CD14-positive monocyte (primary cell): Measurements from ENCODE around the gene SPEN. TPM values are rescaled to one million over a fixed set of nuclear protein-coding genes. Genes with fewer than 3 reads are reported as not detected.

ENCODE experiments used
- DNase-seq, 3 donors: peaks; one replicate each; pipeline ENCODE4 v3.0.0-alpha.2; 2011 to 2022
- H2AFZ ChIP-seq: 2 replicates; pipeline ENCODE4 v1.6.0; 2012; ENCODE audit warnings: mild to moderate bottlenecking, low read depth, low read length, inconsistent platforms; ENCODE audit not compliant: insufficient read depth, poor library complexity, severe bottlenecking
- H3K27ac ChIP-seq, 2 donors: 1 replicate in 1 of 2; 2 replicates in 1 of 2; pipeline ENCODE4 v1.5.1; 2012 to 2013; ENCODE audit warnings: low read length in 2 of 2, control low read depth in 1 of 2, inconsistent platforms in 1 of 2, low read depth in 1 of 2, mild to moderate bottlenecking in 1 of 2
- H3K27me3 ChIP-seq, 2 donors: one replicate each; pipeline versions ENCODE4 v1.6.0 to v1.6.1; 2011 to 2013; ENCODE audit warnings: low read length in 2 of 2; ENCODE audit not compliant: control insufficient read depth in 2 of 2, insufficient read depth in 2 of 2
- H3K36me3 ChIP-seq, 2 donors: replicated peaks in 1 of 2; 1 replicate in 1 of 2; 2 replicates in 1 of 2; pipeline versions ENCODE4 v1.5.1 to v1.6.1; 2012 to 2013; ENCODE audit warnings: low read length in 2 of 2, control low read depth in 1 of 2, inconsistent platforms in 1 of 2, mild to moderate bottlenecking in 1 of 2; ENCODE audit not compliant: insufficient read depth in 2 of 2, control insufficient read depth in 1 of 2
- H3K4me1 ChIP-seq, 2 donors: 1 replicate in 1 of 2; 2 replicates in 1 of 2; pipeline versions ENCODE4 v1.5.1 to v1.6.1; 2012 to 2013; ENCODE audit warnings: low read length in 2 of 2, control low read depth in 1 of 2, inconsistent platforms in 1 of 2, mild to moderate bottlenecking in 1 of 2, moderate library complexity in 1 of 2; ENCODE audit not compliant: insufficient read depth in 2 of 2, control insufficient read depth in 1 of 2
- H3K4me2 ChIP-seq: replicated peaks from 2 replicates; pipeline ENCODE3; 2012; ENCODE audit warnings: low read length, moderate library complexity, mild to moderate bottlenecking; ENCODE audit not compliant: poor library complexity, severe bottlenecking; ENCODE audit errors: extremely low read depth
- H3K4me3 ChIP-seq, 3 experiments: fragments of 200-600 bp in 1 of 3; sonication (generic) in 1 of 3; replicated peaks in 1 of 3; 1 replicate in 2 of 3; 2 replicates in 1 of 3; pipeline ENCODE4 v1.5.1; 2011 to 2013; ENCODE audit warnings: low read length in 3 of 3, mild to moderate bottlenecking in 3 of 3, control low read depth in 2 of 3, low read depth in 2 of 3, inconsistent platforms in 1 of 3, moderate library complexity in 1 of 3
- H3K79me2 ChIP-seq: 2 replicates; pipeline ENCODE4 v1.6.0; 2012; ENCODE audit warnings: mild to moderate bottlenecking, control low read depth, inconsistent platforms, low read length, moderate library complexity; ENCODE audit not compliant: insufficient read depth
- H3K9ac ChIP-seq: 2 replicates; pipeline ENCODE4 v1.6.0; 2017; ENCODE audit warnings: low read length, mild to moderate bottlenecking; ENCODE audit not compliant: insufficient read depth, poor library complexity, severe bottlenecking
- H3K9me3 ChIP-seq, 2 donors: replicated peaks in 1 of 2; 1 replicate in 1 of 2; 2 replicates in 1 of 2; pipeline versions ENCODE4 v1.5.1 to v1.6.1; 2012 to 2013; ENCODE audit warnings: low read length in 2 of 2, control low read depth in 1 of 2; ENCODE audit not compliant: control insufficient read depth in 1 of 2, insufficient read depth in 1 of 2
- H4K20me1 ChIP-seq: 2 replicates; pipeline ENCODE4 v1.6.0; 2012; ENCODE audit warnings: mild to moderate bottlenecking, low read length, control low read depth, moderate library complexity; ENCODE audit not compliant: insufficient read depth
- H3K27ac Mint-ChIP-seq, 7 donors: one replicate each; pipeline ENCODE4 v1.8.0; 2020; ENCODE audit warnings: mild to moderate bottlenecking in 7 of 7, mixed read lengths in 7 of 7, moderate library complexity in 6 of 7, inconsistent platforms in 2 of 7
- H3K27me3 Mint-ChIP-seq, 3 donors: one replicate each; pipeline ENCODE4 v1.8.0; 2021 to 2022; ENCODE audit warnings: low read depth in 3 of 3, mild to moderate bottlenecking in 3 of 3, mixed read lengths in 3 of 3, moderate library complexity in 3 of 3, inconsistent platforms in 1 of 3
- H3K36me3 Mint-ChIP-seq, 2 donors: one replicate each; pipeline ENCODE4 v1.8.0; 2020; ENCODE audit warnings: mixed read lengths in 2 of 2, inconsistent platforms in 1 of 2, mild to moderate bottlenecking in 1 of 2
- H3K4me1 Mint-ChIP-seq: one replicate; pipeline ENCODE4 v1.8.0; 2020; ENCODE audit warnings: mild to moderate bottlenecking, mixed read lengths
- H3K4me3 Mint-ChIP-seq, 2 donors: one replicate each; pipeline ENCODE4 v1.8.0; 2020; ENCODE audit warnings: mild to moderate bottlenecking in 2 of 2, mixed read lengths in 2 of 2, moderate library complexity in 1 of 2
- H3K9me3 Mint-ChIP-seq, 7 donors: one replicate each; pipeline ENCODE4 v1.8.0; 2020 to 2022; ENCODE audit warnings: mixed read lengths in 7 of 7, mild to moderate bottlenecking in 6 of 7, moderate library complexity in 6 of 7, inconsistent platforms in 2 of 7
- WGBS: methylation state at CpG from one replicate; pipeline ENCODE4 v1.1.5; 2013; ENCODE audit warnings: missing lambda C conversion rate; ENCODE audit not compliant: insufficient coverage; 5-methylcytosine and 5-hydroxymethylcytosine counted together
- intact Hi-C, 2 donors: fragments of 100-400 bp; cut with micrococcal nuclease; formaldehyde crosslinking; loops; one replicate each; pipeline versions ENCODE4 v1.15.0 to v1.15.1; 2023
- polyA plus RNA-seq, 3 donors: library from polyadenylated mRNA; depleted of rRNA in 1 of 3; unstranded in 2 of 3; stranded (reverse) in 1 of 3; fragments of 300-500 nt in 2 of 3; fragments of >200 nt in 1 of 3; fragmentation: Illumina TruSeq in 2 of 3; gene quantifications; 1 replicate in 2 of 3; 2 replicates in 1 of 3; pipeline ENCODE4 v1.2.3, GENCODE V29; 2012 to 2021
- TF ChIP-seq, protein P1 (sequence below): fragments of 200-600 bp; IDR thresholded peaks from one replicate; pipeline ENCODE4 v1.8.0; 2022; ENCODE audit warnings: antibody characterized with exemption, mild to moderate bottlenecking

SPEN gene
- polyA plus RNA-seq, 3 donors: 3.1 to 30.9 (median 6.1) TPM

DNA sequence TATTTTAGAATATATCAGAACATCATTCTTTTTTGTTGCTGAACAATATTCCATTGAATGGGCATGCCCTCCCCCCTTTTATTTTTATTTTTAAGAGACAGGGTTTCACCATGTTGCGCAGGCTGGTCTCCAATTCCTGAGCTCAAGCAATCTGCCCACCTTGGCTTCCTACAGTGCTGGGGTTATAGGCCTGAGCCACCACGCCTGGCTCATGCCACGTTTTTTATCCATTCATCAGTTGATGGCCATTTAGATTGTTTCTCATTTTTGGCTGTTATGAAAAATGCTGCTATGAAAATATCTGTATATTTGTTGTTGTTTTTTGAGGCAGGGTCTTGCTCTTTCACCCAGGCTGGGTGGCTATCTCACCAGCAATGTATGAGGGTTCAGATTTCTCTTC, 19.8 kb downstream of the SPEN start:
- 86% methylated on average over 2 of the region's 3 CpGs for WGBS
- Mint-ChIP-seq H3K4me1 (peaks cover 35% of the 10 kb centered on the region), H3K27ac (peak overlapping the region in 3 of 7 donors; percentile 8 to 82 (median 69)), H3K27me3 (peaks cover 0 to 3% (median 1%) of the 10 kb centered on the region in 3 donors), H3K9me3 (peaks cover 0 to 6% (median 0%) of the 10 kb centered on the region in 7 donors), H3K4me3 (no peak overlapping the region), H3K36me3 (peaks cover 2 to 10% of the 10 kb centered on the region in 2 donors)
- no peak overlapping the region for H2AFZ ChIP-seq
- H3K27me3 ChIP-seq: no peaks in the 10 kb centered on the region
- peaks cover 7 to 13% of the 10 kb centered on the region in 2 donors for H3K4me1 ChIP-seq
- H3K9ac ChIP-seq: no peak overlapping the region
- H3K27ac ChIP-seq: peak overlapping the region in 1 of 2 donors; percentile 17
- peak overlapping the region; percentile 14 for H3K4me2 ChIP-seq
- H4K20me1 ChIP-seq: peaks cover 100% of the 10 kb centered on the region
- no peaks in the 10 kb centered on the region for H3K9me3 ChIP-seq
- no peak for DNase-seq
- intact Hi-C loops: no loop called here
- no peaks in the 10 kb centered on the region for H3K36me3 ChIP-seq
- H3K79me2 ChIP-seq: peaks cover 100% of the 10 kb centered on the region
- TF ChIP-seq, protein P1, sequence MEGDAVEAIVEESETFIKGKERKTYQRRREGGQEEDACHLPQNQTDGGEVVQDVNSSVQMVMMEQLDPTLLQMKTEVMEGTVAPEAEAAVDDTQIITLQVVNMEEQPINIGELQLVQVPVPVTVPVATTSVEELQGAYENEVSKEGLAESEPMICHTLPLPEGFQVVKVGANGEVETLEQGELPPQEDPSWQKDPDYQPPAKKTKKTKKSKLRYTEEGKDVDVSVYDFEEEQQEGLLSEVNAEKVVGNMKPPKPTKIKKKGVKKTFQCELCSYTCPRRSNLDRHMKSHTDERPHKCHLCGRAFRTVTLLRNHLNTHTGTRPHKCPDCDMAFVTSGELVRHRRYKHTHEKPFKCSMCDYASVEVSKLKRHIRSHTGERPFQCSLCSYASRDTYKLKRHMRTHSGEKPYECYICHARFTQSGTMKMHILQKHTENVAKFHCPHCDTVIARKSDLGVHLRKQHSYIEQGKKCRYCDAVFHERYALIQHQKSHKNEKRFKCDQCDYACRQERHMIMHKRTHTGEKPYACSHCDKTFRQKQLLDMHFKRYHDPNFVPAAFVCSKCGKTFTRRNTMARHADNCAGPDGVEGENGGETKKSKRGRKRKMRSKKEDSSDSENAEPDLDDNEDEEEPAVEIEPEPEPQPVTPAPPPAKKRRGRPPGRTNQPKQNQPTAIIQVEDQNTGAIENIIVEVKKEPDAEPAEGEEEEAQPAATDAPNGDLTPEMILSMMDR: no peak
- no peak overlapping the region for H3K4me3 ChIP-seq

GRCh38 chr1:15869413-15869812, 21.9 kb downstream of the SPEN start:
- no peak overlapping the region for H3K27ac ChIP-seq
- Mint-ChIP-seq H3K4me1 (peaks cover 26% of the 10 kb centered on the region), H3K4me3 (no peak overlapping the region), H3K27me3 (peaks cover 0 to 3% (median 0%) of the 10 kb centered on the region in 3 donors), H3K36me3 (peaks cover 21 to 30% of the 10 kb centered on the region in 2 donors), H3K27ac (peak overlapping the region in 2 of 7 donors; percentile 50 to 63), H3K9me3 (peaks cover 0 to 3% (median 0%) of the 10 kb centered on the region in 7 donors)
- H3K9me3 ChIP-seq: no peaks in the 10 kb centered on the region
- H3K9ac ChIP-seq: no peak overlapping the region
- WGBS: no CpG with 5 or more reads among the region's 2 CpGs
- H3K79me2 ChIP-seq: peaks cover 100% of the 10 kb centered on the region
- H3K4me2 ChIP-seq: no peak overlapping the region
- peaks cover 100% of the 10 kb centered on the region for H4K20me1 ChIP-seq
- TF ChIP-seq, protein P1: no peak
- H3K4me3 ChIP-seq: no peak overlapping the region
- no peaks in the 10 kb centered on the region for H3K27me3 ChIP-seq
- DNase-seq: no peak
- peaks cover 8 to 20% of the 10 kb centered on the region in 2 donors for H3K36me3 ChIP-seq
- no peak overlapping the region for H2AFZ ChIP-seq
- intact Hi-C loops: no loop called here
- peaks cover 7 to 13% of the 10 kb centered on the region in 2 donors for H3K4me1 ChIP-seq
